ENCODE measurements around the gene GTPBP6. TPM values are rescaled to one million over a fixed set of nuclear protein-coding genes. Genes with fewer than 3 reads are reported as not detected.
"Not testable (repeated sequence)": the region's sequence is repeated elsewhere in the genome, so short reads cannot be mapped to it uniquely, and the experiment has no call there.

GTPBP6 gene
- total RNA-seq, 1 donor from 2014 or later = 47.2 TPM

DNA sequence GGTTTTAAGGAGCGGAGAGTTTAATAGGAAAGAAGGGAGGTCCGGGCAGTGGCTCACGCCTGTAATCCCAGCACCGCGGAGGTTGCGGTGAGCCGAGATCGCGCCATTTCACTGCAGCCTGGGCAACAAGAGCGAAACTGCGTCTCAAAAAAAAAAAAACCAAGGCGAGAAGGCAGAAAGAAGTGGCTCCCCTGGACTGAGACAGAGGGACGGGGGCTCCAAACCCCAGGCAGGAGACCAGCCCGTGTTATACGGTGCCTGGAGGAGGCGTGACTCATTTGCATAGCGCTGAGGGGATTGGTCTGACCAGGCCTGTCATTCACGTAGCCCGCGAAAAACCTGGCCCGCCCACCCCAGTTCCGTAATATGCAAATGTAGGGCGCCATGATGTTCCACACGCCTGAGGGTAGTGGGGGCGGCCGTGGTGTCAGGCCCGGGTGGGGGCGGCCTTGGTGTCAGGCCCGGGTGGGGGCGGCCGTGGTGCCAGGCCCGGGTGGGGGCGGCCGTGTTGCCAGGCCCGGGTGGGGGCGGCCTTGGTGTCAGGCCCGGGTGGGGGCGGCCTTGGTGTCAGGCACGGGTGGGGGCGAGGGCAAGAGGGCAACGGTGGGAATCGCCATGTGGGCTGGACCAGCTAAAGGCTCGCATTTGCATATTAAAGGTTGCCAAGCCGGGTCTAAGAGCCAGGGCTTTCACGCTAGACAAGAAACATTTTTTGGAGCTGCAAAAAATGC lies 35.3 kb downstream of the GTPBP6 start:
- Mint-ChIP-seq H3K4me1 (ENCODE audit: unreplicated experiment) (peaks cover 14% of the 10 kb centered on the region), H3K27me3 (ENCODE audit: unreplicated experiment) (peaks cover 12% of the 10 kb centered on the region), H3K36me3 (ENCODE audit: low read depth, unreplicated experiment) (peaks cover 11% of the 10 kb centered on the region), H3K4me3 (ENCODE audit: unreplicated experiment) (peak overlapping the region; percentile 91), H3K27ac (ENCODE audit: unreplicated experiment) (peak overlapping the region; percentile 79), H3K9me3 (ENCODE audit: unreplicated experiment) (no peaks in the 10 kb centered on the region)
- DNase-seq (ENCODE audit: low spot score) = peak; percentile 82
- TF ChIP-seq, protein P1, sequence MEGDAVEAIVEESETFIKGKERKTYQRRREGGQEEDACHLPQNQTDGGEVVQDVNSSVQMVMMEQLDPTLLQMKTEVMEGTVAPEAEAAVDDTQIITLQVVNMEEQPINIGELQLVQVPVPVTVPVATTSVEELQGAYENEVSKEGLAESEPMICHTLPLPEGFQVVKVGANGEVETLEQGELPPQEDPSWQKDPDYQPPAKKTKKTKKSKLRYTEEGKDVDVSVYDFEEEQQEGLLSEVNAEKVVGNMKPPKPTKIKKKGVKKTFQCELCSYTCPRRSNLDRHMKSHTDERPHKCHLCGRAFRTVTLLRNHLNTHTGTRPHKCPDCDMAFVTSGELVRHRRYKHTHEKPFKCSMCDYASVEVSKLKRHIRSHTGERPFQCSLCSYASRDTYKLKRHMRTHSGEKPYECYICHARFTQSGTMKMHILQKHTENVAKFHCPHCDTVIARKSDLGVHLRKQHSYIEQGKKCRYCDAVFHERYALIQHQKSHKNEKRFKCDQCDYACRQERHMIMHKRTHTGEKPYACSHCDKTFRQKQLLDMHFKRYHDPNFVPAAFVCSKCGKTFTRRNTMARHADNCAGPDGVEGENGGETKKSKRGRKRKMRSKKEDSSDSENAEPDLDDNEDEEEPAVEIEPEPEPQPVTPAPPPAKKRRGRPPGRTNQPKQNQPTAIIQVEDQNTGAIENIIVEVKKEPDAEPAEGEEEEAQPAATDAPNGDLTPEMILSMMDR (IDR thresholded peaks at IDR 0.05; ENCODE audit: unreplicated experiment) = no peak

DNA sequence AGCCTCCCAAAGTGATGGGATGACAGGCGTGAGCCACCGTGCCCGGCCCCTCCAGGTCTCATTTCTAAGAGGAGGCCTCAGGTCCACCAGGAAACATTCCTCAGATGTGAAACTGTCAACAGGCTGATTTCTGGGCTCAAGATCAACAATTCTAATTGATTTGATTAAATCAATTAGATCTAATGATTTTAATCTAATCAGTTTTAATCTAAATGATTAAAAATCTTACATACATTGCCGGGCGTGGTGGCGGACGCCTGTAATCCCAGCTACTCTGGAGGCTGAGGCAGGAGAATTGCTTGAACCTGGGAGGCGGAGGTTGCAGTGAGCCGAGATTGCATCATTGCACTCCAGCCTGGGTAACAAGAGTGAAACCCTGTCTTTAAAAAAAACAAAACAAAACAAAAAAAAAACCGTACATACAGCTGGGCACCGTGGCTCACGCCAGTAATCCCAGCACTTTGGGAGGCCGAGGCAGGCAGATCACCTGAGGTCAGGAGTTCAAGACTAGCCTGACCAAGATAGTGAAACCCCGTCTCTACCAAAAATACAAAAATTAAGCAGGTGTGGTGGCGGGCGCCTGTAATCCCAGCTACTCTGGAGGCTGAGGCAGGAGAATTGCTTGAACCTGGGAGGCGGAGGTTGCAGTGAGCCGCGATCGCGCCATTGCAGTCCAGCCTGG lies 36.5 kb downstream of the GTPBP6 start:
- DNase-seq (ENCODE audit: low spot score); H3K9me3 Mint-ChIP-seq (ENCODE audit: unreplicated experiment); H3K4me3 Mint-ChIP-seq (ENCODE audit: unreplicated experiment); H3K27ac Mint-ChIP-seq (ENCODE audit: unreplicated experiment): not testable (repeated sequence)
- Mint-ChIP-seq H3K27me3 (ENCODE audit: unreplicated experiment) (peaks cover 15% of the 10 kb centered on the region), H3K4me1 (ENCODE audit: unreplicated experiment) (peaks cover 14% of the 10 kb centered on the region), H3K36me3 (ENCODE audit: low read depth, unreplicated experiment) (peaks cover 11% of the 10 kb centered on the region)

- H3K27me3 Mint-ChIP-seq (ENCODE audit: unreplicated experiment) = peaks cover 17% of the 10 kb centered on the region
- H3K4me1 Mint-ChIP-seq (ENCODE audit: unreplicated experiment) = peaks cover 14% of the 10 kb centered on the region
- DNase-seq (ENCODE audit: low spot score) = peak; percentile 26
- no peaks in the 10 kb centered on the region for H3K9me3 Mint-ChIP-seq (ENCODE audit: unreplicated experiment)
- peaks cover 11% of the 10 kb centered on the region for H3K36me3 Mint-ChIP-seq (ENCODE audit: low read depth, unreplicated experiment)
- no peak within 1 kb of the TSS for H3K27ac Mint-ChIP-seq (ENCODE audit: unreplicated experiment)
- TF ChIP-seq, protein P1 (IDR thresholded peaks at IDR 0.05; ENCODE audit: unreplicated experiment) = no peak
- peak within 1 kb of the TSS; percentile 42 for H3K4me3 Mint-ChIP-seq (ENCODE audit: unreplicated experiment)
These were observed 37.2 kb downstream of the GTPBP6 start, which contains the start of gene PLCXD1 for GRCh38 chrX:281166-281999. Gene PLCXD1, plus strand, starts transcription at chrX:281381. Its CDS starts 2,807 bp downstream, at chrX:284188.

GRCh38 chrX:280722-281121 lies 37.9 kb downstream of the GTPBP6 start:
- not testable (repeated sequence) for H3K36me3 Mint-ChIP-seq (ENCODE audit: low read depth, unreplicated experiment); H3K27ac Mint-ChIP-seq (ENCODE audit: unreplicated experiment); DNase-seq (ENCODE audit: low spot score); H3K9me3 Mint-ChIP-seq (ENCODE audit: unreplicated experiment); H3K4me3 Mint-ChIP-seq (ENCODE audit: unreplicated experiment)
- peaks cover 17% of the 10 kb centered on the region for H3K27me3 Mint-ChIP-seq (ENCODE audit: unreplicated experiment)
- peaks cover 14% of the 10 kb centered on the region for H3K4me1 Mint-ChIP-seq (ENCODE audit: unreplicated experiment)

- not testable (repeated sequence) for DNase-seq (ENCODE audit: low spot score); H3K27ac Mint-ChIP-seq (ENCODE audit: unreplicated experiment); H3K9me3 Mint-ChIP-seq (ENCODE audit: unreplicated experiment); H3K36me3 Mint-ChIP-seq (ENCODE audit: low read depth, unreplicated experiment)
- peaks cover 14% of the 10 kb centered on the region for H3K4me1 Mint-ChIP-seq (ENCODE audit: unreplicated experiment)
- H3K27me3 Mint-ChIP-seq (ENCODE audit: unreplicated experiment) = peaks cover 17% of the 10 kb centered on the region
- H3K4me3 Mint-ChIP-seq (ENCODE audit: unreplicated experiment) = peak overlapping the region; percentile 59
These were observed 38.6 kb downstream of the GTPBP6 start for GRCh38 chrX:279757-280604.
